ENCODE measurements around the gene M6PR. TPM values are rescaled to one million over a fixed set of nuclear protein-coding genes. Genes with fewer than 3 reads are reported as not detected.

M6PR gene
- total RNA-seq, 1 donor from 2014 or later: 103 TPM

DNA sequence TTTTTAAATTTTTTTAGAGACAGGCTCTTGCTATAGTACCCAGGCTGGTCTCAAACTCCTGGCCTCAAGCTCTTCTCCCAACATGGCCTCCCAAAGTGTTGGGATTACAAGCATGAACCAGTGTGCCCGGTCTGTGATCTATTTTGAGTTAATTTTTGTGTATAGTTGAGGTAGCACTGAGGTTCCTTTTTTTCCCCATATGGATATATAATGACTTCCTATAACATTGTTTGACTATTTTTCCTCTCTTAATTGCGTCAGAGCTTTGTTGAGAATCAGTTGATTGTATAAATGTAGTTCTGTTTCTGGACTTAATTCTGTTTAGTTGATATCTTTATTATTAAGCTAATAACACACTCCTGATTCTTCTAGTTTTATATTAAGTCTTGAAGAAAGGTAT lies 8.6 kb upstream of the M6PR start:
- no peak for TF ChIP-seq CTCF (IDR thresholded peaks at IDR 0.05)
- no peak overlapping the region for H3K27ac Mint-ChIP-seq (ENCODE audit: unreplicated experiment)
- no peaks in the 10 kb centered on the region for H3K27me3 Mint-ChIP-seq (ENCODE audit: low read depth)
- H3K4me1 Mint-ChIP-seq (ENCODE audit: low read depth): no peaks in the 10 kb centered on the region
- no peaks in the 10 kb centered on the region for H3K36me3 Mint-ChIP-seq (ENCODE audit: low read depth)
- no peak overlapping the region for H3K4me3 Mint-ChIP-seq (ENCODE audit: unreplicated experiment)
- DNase-seq (ENCODE audit: low spot score): no peak
- H3K9me3 Mint-ChIP-seq (ENCODE audit: low read depth): peaks cover 3% of the 10 kb centered on the region

DNA sequence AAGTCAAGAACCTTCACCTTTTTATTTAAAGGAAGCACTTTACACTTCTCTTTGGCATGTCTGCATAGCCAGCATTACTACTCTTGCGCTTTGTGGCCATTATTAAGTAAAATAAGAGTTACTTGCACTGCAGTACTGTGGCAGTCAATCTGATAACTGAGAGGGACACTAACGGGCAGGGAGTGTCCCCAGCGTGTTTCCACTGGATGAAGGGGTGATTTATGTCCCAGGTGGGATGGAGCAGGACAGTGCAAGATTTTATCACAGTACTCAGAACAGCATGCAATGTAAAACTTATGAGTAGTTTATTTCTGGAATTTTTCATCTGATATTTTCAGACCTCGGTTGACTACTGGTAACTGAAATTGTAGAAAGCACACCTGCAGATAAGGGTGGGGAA lies 8.1 kb upstream of the M6PR start:
- TF ChIP-seq CTCF (IDR thresholded peaks at IDR 0.05): no peak
- Mint-ChIP-seq H3K27me3 (ENCODE audit: low read depth) (no peaks in the 10 kb centered on the region), H3K9me3 (ENCODE audit: low read depth) (peaks cover 3% of the 10 kb centered on the region), H3K4me1 (ENCODE audit: low read depth) (no peaks in the 10 kb centered on the region), H3K4me3 (ENCODE audit: unreplicated experiment) (no peak overlapping the region), H3K27ac (ENCODE audit: unreplicated experiment) (no peak overlapping the region), H3K36me3 (ENCODE audit: low read depth) (no peaks in the 10 kb centered on the region)
- DNase-seq (ENCODE audit: low spot score): no peak

GRCh38 chr12:8956772-8957171 lies 7.3 kb upstream of the M6PR start:
- no peaks in the 10 kb centered on the region for H3K9me3 Mint-ChIP-seq (ENCODE audit: low read depth)
- DNase-seq (ENCODE audit: low spot score): no peak
- TF ChIP-seq CTCF (IDR thresholded peaks at IDR 0.05): no peak
- no peaks in the 10 kb centered on the region for H3K4me1 Mint-ChIP-seq (ENCODE audit: low read depth)
- no peaks in the 10 kb centered on the region for H3K36me3 Mint-ChIP-seq (ENCODE audit: low read depth)
- no peak overlapping the region for H3K4me3 Mint-ChIP-seq (ENCODE audit: unreplicated experiment)
- no peaks in the 10 kb centered on the region for H3K27me3 Mint-ChIP-seq (ENCODE audit: low read depth)
- H3K27ac Mint-ChIP-seq (ENCODE audit: unreplicated experiment): no peak overlapping the region

- Mint-ChIP-seq H3K4me3 (ENCODE audit: unreplicated experiment) (no peak overlapping the region), H3K9me3 (ENCODE audit: low read depth) (no peaks in the 10 kb centered on the region), H3K4me1 (ENCODE audit: low read depth) (no peaks in the 10 kb centered on the region), H3K27me3 (ENCODE audit: low read depth) (no peaks in the 10 kb centered on the region), H3K36me3 (ENCODE audit: low read depth) (no peaks in the 10 kb centered on the region), H3K27ac (ENCODE audit: unreplicated experiment) (no peak overlapping the region)
- no peak for TF ChIP-seq CTCF (IDR thresholded peaks at IDR 0.05)
- DNase-seq (ENCODE audit: low spot score): no peak
These were observed 6.6 kb upstream of the M6PR start for GRCh38 chr12:8956073-8956472.

- Mint-ChIP-seq H3K4me1 (ENCODE audit: low read depth) (peaks cover 9% of the 10 kb centered on the region), H3K9me3 (ENCODE audit: low read depth) (no peaks in the 10 kb centered on the region), H3K36me3 (ENCODE audit: low read depth) (no peaks in the 10 kb centered on the region)
These were observed 4.4 kb upstream of the M6PR start for GRCh38 chr12:8953773-8954402.

More at GRCh38 chr12:8953773-8954402, 4.4 kb upstream of the M6PR start:
- no peak for DNase-seq (ENCODE audit: low spot score)
- no peak overlapping the region for H3K4me3 Mint-ChIP-seq (ENCODE audit: unreplicated experiment)
- H3K27me3 Mint-ChIP-seq (ENCODE audit: low read depth): no peaks in the 10 kb centered on the region
- no peak overlapping the region for H3K27ac Mint-ChIP-seq (ENCODE audit: unreplicated experiment)
- no peak for TF ChIP-seq CTCF (IDR thresholded peaks at IDR 0.05)

Measured in chondrocyte (in vitro differentiated cells).